HG03354 (cell line): ENCODE measurements around the gene SETD5.

ENCODE experiments used
- ATAC-seq: cut with Tn5 transposase; IDR thresholded peaks from one replicate; pipeline ENCODE4 v1.9.1; 2021; ENCODE audit warnings: mild to moderate bottlenecking; ENCODE audit not compliant: unreplicated experiment, poor library complexity, severe bottlenecking

The SETD5 gene, protein sequence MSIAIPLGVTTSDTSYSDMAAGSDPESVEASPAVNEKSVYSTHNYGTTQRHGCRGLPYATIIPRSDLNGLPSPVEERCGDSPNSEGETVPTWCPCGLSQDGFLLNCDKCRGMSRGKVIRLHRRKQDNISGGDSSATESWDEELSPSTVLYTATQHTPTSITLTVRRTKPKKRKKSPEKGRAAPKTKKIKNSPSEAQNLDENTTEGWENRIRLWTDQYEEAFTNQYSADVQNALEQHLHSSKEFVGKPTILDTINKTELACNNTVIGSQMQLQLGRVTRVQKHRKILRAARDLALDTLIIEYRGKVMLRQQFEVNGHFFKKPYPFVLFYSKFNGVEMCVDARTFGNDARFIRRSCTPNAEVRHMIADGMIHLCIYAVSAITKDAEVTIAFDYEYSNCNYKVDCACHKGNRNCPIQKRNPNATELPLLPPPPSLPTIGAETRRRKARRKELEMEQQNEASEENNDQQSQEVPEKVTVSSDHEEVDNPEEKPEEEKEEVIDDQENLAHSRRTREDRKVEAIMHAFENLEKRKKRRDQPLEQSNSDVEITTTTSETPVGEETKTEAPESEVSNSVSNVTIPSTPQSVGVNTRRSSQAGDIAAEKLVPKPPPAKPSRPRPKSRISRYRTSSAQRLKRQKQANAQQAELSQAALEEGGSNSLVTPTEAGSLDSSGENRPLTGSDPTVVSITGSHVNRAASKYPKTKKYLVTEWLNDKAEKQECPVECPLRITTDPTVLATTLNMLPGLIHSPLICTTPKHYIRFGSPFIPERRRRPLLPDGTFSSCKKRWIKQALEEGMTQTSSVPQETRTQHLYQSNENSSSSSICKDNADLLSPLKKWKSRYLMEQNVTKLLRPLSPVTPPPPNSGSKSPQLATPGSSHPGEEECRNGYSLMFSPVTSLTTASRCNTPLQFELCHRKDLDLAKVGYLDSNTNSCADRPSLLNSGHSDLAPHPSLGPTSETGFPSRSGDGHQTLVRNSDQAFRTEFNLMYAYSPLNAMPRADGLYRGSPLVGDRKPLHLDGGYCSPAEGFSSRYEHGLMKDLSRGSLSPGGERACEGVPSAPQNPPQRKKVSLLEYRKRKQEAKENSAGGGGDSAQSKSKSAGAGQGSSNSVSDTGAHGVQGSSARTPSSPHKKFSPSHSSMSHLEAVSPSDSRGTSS (N-terminal part only)

DNA sequence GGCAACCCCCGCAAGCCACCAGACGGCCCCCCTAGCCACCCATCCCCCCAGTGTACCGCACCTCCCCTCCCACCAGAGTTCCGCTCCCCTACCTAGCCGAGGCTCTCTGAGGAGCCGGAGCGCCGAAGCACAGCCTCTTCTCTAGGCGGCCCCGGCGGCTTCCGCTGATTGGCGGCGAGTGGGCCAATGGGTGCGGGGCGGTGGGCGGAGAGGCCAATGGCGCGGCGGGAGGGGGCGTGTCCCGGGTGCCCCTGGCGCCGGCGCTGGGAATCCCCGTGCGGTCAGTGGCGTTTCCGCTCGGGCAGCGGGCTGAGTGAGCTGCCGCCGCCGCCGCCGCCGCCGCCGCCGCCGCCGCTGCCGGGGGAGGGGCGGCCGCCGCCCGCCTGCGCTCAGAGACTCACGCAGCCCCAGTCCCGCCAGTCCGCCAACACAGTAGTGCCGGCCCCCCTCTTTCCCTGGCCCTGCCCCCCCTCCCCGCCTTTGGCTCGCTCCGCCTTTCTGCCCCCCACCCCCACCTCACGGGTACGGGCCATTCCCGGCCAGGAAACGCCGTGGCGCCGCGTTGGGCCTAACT lies at the start of gene SETD5:
Gene SETD5, plus strand, starts transcription at position 284 of the 574 bp plus-strand sequence. CDS start 31,324 bp downstream, outside the sequence.
- peak; percentile 58 for ATAC-seq

DNA sequence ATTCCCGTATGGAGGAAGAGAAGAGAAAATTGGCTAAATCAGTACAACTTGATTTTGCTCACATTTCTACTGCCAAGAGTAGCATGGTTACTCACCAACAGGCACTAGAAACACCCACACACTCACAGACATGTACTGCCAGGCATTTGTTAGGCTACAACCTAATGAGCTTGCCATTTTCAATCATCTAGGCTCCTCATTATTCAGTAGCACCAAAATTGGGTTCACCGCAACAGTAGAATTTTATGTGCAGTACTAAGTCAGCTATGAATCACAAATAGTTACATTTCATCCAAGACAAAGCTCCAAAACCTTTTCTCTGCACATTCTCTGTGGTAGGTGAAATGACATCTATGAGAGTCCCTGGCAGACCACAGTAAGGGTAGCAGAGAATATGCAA lies 49.5 kb upstream of the SETD5 start:
- no peak for ATAC-seq

DNA sequence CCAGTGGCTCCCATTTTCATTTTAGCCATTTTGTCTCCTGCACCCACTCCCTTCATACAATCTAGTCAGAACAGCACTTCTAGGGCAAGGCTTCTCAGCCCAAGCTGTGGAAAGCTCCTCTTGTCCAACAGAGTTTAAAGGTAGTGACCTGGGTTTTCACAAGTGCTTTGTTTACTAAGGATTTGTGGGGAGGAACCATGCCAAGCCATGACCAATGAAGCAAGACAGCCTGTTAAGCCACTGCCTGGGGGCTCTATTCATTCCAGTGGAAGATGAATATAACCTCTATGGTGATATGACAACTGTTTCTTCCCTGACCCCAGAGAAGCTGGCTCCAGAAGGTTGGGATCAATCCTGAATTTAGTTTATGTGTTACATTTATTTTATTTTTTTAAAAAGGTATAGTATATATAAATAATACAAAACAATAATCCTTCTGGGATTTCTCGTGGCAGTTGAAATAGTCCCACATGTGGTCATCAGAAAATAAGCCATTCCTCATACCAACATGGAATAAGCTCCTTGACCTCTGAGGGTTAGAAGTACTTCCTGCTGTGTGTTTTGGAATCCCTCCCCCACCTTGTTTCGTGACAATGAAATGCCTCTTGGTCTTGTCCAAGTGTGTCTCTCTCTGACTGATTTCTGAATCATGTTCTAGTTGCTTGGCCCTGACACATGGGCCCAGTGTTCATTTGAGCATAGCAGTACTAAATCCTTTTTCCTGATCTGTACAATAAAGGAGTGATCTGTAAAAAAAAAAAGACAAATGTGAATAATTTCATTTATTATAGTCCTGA lies 47.9 kb upstream of the SETD5 start:
- no peak for ATAC-seq

DNA sequence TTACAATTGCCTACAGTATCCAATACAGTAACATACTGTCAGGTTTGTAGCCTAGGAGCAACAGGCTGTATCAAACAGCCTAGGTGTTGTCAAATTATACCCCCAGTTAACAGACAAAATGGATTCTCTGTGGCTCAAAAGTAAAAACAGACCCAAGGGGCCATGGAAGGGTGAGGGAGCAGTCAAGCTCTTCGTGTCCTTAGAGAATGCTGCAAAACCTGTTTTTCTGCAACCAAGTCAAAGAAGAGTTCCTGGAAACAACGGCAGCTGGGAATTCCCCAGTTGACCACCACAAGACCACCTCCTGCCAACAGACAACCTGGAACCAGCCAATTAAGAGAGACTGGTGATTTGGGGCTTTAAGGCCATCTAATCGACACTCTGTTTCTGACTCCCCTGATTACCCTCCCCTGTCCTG lies 45.7 kb upstream of the SETD5 start:
- ATAC-seq: no peak

DNA sequence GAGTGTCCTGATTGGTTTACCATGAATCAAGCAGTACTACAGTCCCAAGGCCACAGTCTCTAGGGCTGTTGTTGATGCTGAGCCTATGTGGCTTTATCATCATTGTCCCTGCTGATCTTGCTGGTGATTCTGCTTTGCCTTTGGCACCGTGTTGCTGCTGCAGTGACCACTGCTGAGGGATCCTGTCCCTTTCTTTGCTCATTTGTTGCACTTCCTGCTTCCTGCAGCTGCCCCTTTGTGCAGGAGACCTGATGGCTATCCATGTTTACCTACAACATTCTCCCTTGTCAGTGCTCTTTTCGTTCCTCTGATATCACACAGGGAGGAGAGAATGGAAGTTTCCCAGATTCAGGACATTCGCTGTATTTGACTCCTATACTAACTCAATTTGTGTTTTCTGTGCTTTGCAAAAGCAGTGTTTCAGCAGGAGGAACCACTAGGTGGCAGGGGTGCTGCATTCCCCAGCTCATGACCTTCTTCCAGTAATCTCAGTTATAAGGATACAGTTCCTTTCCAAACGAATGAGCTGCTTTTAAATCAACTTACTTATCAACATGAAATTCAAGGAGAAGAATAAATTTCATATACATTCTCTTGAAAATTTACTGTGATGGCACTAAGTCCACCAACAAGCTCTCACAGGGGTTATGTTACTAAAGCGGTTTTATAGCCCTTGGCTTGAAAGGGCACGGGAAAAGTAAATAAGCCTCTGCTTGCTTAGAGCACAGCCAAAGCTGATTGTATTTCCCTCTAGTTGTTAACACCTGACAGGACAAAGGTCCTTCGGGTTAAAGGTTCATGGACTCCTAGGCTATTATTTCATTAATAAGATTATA lies 44.3 kb upstream of the SETD5 start:
- peak; percentile 74 for ATAC-seq

DNA sequence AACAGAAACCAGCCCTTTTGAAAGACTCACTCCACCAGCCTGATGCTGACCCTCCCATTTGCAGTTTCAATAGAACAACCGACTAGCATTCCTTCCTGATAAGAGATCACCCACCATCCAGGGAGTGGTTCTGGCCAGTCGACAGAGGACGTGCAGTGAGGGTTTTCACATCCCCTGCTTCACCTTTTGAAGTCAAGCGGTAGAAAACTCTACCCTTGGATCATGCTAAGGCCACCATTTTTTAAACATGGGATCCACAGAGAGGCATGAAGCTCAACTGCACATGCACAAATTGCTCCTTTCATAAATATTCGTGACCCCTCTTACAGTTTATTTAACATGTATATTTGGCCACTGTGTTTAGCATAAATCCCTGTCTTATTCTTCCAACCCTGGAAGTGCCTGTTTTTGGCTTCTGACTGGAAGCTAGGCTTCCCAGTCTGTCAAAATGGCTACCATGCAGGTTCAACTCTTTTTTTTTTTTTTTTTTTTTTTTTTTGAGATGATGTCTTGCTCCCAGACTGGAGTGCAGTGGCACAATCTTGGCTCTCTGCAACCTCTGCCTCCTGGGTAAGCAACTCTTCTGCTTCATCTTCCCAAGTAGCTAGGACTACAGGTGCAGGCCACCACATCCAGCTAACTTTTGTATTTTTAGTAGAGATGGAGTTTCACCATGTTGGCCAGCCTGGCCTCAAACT lies 35.6 kb upstream of the SETD5 start:
- ATAC-seq: no peak

DNA sequence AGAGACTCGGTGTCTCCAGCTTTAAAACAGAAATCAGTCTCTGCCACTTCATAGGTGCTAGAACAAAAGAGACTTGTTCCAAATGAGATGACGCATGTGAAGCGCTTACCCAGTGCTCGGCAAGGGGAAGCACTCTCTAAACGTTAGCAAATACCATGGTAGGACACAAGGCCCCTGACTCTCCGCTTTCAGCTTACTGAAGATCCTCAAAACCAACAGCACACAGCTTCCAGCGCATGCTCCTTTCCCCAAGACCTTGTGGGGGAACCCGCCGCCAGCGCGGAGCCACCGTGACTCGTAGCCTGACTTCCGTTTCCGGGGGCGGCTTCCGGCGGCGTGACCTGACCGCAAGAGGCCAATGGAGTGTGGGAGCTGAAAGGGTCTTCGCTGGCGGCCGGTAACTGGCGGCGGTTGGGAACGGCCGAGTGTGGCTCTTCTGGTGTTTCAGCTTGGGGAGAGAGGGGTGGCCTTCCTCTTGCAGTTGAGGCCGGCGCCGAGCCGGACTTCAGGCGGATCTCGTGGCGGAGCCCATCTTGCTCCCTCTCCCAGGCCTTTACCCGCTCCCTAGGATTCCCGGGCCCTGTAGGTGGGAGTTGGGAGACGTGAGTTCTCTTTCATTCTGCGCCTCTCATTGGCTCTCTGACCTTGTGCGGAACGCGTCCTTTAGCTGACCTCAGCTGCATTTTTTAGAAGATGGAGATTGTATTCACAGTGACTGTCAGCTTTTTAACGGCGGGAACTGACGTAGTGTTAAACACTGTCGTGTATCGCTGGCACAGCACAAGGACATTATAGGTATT lies 34.5 kb upstream of the SETD5 start, which contains the start of gene THUMPD3:
Gene THUMPD3, plus strand, starts transcription at position 324 of the 800 bp plus-strand sequence. CDS start 2,015 bp downstream, outside the sequence.
- peak; percentile 98 for ATAC-seq

DNA sequence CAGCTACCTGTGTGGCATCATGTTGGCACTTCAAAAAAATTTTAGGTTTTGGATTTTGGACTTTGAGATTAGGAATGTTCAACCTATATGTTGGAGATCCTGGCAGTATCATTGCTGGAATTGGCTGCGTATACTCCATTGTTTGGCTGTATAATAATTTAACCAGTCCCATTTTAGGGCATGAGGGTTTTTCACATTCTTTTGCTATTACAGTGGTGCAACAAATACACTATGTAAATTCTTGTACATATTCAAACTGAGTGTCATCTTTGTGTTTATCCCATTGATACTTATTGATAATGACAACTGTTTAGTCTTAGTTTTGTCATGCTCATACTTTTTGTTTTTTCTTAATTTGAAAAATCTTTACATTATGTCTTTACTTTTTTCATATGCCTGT lies 27.9 kb upstream of the SETD5 start:
- no peak for ATAC-seq

DNA sequence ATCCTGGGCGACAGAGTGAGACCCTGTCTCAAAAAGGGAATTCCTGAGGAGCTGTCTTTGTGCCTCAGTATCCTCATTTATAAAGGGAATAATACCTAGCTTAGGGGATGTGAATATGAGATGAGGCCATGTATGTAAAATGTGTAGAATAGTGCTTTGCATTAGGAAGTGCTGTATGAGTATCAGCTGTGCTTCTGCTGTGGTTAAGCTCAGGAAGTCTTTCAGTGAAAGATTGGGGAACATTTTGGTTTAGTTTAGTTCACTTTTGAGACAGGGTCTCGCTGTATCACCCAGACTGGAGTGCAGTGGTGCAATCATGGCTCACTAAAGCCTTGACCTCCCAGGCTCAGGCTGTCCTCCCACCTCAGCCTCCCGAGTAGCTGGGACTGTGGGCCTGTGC lies 23.9 kb upstream of the SETD5 start:
- no peak for ATAC-seq

DNA sequence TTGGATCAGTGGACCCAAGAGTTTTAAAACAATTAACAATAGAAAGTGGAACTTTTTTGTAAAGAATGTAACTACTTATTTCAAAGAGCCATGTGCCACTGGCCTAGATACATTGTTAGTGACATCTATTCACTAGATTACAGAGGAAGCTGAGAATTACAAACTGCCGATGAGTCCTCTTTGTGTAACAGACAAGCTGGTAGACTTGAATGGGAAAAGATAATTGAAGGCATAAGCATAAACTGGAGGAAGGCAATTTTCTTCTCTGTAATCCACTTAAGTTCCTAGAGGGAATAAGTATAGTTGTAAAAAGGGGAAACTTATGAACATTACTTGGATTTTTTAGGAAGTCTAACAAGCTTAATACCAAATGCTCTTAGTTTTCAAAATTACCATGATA lies 19.4 kb upstream of the SETD5 start:
- no peak for ATAC-seq

DNA sequence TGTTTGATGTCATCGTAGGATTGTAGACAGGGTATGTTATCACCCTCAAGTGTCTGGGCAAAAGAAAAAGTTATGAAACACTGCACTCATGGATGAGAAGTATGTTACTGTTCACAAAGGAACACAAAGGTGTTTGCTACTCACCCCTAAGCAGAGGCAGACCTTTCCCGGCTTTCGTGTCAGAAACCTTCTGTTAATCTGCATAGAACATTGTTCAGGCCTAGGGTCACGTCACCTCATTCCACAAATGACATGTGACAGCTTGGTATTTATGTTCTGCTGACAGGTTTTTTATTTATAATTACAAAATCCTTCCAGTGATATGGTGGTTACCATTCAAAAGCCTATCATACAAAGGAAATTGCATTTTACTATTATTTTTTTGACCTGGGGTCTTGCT lies 18.1 kb upstream of the SETD5 start:
- ATAC-seq: no peak

DNA sequence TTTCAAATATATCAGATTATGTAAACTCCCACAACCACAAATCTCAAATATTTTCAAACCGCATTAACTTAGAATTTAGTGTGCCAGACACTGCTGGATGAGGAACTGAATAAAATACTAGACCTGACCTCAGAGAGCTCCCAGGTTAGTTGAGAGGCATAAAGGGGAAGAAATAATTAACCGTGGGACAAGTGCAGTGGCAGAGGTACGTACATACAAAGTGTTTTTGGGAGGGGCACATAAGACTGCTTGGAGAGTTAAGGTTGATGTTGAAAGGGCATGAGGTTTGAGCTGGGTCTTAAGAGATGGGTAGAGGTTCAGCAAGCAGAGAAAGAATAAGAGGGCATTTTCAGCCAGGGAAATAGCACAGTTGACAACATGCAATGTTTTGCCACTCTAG lies 17.4 kb upstream of the SETD5 start:
- ATAC-seq: no peak

DNA sequence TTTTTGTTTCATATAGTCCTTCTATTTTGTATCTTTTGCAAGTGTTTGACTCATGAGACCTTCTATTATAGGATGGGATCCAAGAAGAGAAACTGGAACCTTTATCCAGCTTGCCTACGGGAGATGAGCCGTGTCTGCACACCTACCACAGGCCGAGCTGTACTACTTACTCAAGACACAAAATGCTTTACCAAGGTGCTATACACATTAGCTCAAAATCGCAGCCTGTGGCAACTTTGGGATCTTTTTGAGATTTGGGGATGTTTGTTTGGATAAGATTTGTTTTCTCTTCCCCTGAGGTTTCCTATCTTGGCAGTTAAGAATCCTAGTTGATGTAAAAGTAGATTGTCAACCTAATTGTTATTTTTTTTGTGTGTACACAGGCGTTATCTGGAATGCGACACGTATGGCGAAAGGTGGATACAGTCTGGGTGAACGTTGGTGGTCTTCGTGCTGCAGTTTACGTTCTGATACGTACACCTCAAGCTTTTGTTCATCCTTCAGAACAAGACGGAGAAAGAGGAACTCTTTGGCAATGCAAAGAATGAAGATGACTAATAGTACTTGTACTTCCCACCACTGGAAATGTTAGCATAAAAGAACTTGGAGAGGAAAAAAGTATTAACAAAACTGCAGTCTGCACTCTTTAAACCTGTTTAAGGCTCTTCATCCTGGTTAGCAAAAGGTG lies 13.1 kb upstream of the SETD5 start:
- ATAC-seq: no peak

DNA sequence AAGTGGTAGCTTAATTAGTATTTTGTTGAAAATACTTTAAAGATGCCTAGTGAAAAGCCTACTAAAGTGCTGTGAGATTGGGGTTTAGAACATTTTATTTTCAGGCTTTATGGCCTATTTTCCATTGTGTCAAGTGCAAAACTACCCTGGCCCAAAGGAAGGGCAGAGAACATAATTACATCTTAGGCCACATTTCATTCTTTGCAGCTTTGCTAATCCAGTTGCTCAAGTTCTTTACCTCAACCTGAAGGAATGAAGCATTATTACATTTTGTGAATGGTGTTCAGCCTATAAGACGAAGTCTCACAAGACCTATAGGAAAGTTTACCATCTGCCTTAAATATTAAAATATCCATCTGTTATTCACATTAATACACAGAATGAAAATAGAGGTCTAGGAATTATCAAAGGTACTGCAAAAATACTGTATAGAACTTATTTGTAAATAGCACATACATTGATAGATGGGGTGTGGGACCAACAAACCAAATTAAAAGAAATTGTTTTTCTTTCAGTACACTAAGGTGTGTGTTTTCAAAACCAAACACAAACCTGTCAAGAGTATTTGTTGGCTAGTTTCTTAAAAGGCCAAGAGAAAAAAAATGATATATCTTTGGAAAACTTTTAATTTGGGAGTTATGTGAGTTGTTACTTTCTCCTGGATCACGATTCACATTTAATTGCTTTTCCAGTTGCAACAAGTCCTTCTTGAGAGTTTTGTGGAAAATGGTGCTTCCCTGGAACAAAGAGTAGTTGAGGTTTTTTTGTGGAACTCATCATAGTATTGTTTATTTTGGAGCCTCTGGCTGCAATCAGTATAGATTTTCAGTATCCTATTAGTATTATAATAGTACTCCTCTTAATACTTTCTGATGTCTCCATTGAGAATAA lies 12.0 kb upstream of the SETD5 start:
- no peak for ATAC-seq

DNA sequence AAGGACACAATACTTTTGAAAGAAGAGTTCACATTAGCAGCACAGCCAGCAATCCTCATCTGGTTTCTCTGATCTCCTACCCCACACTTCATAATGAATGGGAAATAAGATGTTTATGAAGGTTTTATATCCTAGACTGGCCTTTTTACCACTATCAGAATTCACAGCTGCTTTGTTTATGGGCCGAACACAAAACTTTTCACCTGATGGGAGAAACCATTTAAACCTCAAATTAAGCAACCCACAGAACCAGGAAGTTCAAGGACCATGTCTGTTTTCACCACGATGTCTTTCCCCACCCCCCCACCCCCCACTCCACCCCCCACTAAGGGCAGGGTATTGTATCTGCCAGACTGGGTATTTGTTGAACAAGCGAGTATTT lies 11.3 kb upstream of the SETD5 start:
- ATAC-seq: no peak
